OCI-M2 (cell line): ENCODE data around the gene COL20A1.
"Not testable (repeated sequence)": the region's sequence is repeated elsewhere in the genome, so short reads cannot be mapped to it uniquely, and the experiment has no call there.

Experiments used
- DNase-seq: peaks from one replicate; lab custom pipeline; 2025; ENCODE audit not compliant: unreplicated experiment; lab: John Stamatoyannopoulos, UW

The COL20A1 gene

GRCh38 chr20:63292904-63293303 lies at the start of gene COL20A1:
Gene COL20A1, plus strand, starts transcription at chr20:63293186. Its CDS starts 1,922 bp downstream, at chr20:63295108.
- no peak for DNase-seq

DNA sequence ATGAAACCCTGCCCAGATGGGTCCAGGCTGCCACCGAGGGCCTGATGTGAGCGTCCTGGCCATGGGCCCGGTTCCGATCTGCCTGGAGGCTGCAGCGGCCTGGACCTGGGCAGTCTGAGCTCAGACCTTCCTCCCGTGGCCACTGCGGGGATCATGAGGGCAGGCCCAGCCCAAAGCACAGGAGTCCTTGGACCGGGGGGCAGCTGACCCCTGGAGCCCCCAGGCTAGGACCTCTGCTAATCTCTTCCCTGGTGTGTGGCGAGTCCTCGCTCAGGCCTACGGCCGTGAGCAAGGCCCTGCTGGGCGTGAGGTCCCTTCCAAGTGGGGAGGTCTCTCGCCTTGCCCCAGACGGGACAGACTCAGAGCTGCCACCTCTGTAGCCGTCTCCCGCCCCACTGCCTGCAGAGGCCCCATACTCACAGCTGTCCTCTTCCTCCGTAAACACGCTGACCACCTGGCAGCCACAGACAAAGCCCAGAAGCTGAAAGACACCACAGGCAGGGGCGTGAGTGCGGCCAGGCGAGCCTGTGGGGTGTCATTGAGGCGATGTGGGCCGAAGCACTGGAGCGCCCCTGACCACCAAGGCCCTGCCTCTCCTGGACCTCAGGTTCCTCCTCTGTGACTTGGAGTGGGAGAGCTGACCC lies 49.3 kb upstream of the COL20A1 start:
- no peak for DNase-seq

DNA sequence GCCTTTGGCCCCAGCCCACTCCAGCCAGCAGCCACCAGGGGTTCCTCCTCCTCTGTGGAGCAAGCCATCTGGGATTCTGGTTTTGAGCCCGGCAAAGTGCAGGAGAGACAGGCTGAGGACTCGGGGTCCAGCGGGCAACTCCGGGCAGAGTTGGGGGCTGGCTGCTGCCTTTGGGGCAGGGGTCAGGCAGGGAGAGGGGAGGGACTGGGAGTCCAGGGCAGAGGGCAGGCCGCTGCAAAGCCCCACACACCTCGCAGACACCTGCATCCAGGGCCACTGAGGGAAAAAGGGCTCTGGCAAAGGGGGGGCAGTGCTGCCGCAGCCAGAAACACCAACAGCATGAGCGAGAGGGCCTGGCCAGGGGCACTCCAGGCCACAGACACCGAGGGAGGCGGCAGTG lies 48.5 kb upstream of the COL20A1 start:
- DNase-seq, result no peak

DNA sequence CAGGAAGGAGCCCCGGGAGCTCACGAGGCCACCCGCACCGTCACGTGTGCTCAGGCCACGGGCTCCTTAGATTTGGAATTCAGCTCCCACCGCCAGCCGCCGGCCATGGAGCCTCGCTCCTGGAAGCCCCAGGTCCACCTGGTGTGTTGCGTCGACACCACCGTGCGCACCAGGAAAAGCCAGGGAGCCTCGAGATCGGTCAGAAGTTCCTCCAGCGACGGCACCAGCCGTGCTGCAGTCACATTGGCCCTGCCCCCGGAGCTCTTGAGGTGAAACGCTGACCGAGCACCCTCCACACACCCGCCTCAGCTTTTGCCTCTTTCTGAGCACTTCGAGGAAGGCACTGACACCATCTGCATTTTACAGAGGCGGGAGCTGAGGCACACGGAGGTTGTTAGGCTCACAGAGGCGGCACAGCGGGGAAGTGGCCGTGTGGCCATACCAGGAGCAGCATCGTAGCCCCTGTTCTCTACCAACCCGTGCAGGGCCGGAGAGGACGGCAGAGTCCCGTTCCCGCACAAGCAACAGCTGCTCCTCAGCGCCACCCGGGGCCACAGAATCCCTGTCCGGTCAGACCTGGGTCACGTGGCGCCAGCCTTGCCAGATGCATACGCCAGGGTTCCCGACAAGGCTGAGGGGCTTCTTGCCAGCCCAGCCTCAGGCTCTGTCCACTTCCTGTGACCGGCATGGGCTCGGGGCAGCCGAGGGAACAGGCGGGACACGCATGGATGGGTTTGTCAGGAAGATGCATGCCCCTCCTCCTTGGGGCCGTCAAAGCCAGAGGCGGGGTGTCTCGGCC lies 46.3 kb upstream of the COL20A1 start:
- DNase-seq, result no peak

- DNase-seq, result no peak
These were observed 45.2 kb upstream of the COL20A1 start for GRCh38 chr20:63247671-63248228.

DNA sequence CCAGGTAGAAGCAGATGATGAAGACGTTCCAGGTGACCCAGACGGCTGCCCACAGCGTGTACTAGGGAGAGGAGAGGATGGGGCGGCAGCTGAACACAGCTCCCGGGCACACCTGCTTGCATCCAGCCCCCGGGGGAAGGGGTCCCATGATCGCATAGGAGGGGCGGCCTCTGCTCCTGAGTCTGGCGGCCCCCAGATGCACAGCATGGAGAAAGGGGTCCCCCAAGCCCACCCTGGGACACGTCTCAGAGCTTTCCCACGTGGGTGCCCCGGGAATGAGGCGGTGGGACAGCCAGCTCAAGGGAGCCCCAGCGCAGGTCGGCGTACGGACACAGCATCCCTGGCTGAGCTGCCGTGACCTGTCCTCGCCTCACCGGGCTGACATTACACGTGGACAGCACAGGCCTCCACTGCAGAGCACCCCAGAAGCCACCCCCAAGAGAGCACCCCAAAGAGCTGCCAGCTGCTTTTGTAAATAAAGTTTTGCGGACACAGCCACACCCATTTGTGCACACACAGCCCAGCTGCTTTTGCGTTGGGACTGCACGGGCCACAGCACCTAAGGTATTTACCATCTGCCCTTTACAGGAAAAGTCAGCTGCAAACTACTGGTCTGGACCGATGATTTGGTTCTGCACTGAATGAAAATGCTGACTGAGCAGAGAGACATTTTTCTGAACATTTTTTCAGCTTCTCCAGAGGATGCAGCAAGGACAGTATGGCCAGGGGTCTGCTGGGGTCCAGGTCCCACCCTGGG lies 44.0 kb upstream of the COL20A1 start:
- no peak for DNase-seq

DNA sequence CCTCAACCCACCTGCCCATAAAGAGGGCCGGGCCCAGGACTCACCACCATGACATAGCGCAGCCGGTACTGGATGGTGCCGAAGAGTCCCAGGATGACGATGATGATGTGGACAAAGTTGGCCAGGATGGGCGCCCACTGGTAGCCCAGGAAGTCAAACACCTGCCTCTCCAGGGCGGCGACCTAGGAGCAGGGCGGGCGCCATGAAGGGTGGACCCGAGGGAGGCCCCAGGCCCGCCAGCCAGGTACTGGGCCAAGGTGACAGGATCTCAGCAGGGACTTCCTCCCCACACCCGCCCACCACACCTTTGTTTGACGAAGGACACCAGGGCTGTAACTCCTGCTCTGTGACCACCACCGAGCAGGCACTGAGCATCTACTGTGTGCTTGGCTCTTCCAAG lies 43.1 kb upstream of the COL20A1 start:
- DNase-seq, result no peak

- DNase-seq, result not testable (repeated sequence)
These were observed 41.6 kb upstream of the COL20A1 start for GRCh38 chr20:63251350-63251749.

GRCh38 chr20:63252284-63252711 lies 40.7 kb upstream of the COL20A1 start:
- no peak for DNase-seq

DNA sequence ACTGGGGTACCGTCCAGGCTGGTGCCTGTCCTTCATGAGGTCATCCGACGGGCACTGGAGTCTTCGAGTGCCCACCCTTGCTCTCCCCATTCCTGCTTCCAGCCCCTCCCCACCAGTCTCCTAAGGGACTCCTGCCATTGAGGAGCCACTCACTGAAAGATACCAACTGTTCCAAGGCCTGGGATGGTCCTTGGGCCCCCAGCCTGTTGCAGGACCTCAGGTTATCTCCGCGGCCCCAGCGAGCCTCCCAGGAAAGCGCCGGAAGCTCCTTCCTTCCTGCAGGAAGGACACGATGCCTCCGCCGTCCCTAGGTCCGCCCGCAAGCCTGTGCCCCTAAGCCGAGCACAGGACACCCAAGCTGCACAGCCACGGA lies 39.9 kb upstream of the COL20A1 start:
- no peak for DNase-seq

DNA sequence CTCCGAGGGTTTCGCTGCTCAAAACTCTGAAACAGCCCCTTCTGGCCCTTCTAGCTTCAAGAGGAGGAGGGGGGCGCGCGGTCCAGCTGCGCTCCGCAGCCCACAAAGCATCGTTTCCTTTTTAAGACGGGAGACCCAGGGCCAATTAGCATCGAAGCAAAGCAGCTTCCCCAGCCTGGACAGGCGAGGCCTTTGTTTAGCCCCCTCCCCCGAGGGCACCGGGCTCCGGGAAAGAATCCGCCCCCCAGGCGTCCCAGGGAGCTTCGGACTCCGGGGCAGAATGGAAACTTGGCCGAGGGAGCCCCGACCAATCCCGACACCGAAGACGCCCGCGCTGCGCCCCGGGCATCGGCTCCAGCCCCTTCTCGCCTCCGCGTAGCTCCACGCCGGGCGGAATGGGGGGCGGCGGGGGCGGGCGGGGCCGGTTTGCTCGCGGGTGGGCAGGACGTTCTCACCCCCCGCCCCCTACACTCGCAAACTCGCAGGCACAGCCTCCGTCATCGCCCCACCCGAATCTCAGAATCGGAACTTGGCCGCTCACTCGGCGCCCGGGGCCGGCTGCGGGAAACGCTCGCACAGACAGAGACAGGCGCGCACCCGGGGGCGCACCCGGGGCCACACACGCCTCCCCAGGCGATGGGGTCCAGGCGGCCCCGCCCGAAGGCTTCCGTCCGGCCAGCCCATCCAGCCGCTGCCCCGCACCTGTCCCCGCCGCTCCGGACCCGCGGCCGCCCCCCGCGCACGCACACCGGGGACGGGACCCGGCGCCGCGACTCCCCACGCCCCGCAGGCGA lies 39.4 kb upstream of the COL20A1 start:
- DNase-seq, result no peak

DNA sequence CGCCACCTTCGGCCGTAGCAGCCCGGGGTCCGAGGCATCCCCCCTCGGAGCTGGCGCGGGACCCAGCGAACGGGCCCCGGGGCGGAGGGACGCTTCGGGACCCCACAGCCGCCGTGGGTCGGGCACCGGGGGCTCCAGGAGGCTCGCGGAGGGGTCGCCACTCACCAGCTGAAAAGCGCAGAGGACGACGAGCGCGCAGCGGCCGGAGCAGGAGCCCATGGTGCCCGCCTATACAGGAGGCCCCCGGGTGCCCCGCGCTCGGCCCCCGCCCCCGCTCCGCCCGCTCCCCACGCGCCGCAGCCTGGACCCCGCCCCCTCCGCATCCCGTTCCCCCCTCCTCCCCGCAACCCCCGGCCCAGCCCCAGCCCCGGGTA lies 38.8 kb upstream of the COL20A1 start, which contains the start of gene NKAIN4:
NKAIN4 (minus strand) TSS at position 232 of the 374 bp plus-strand sequence; CDS start at position 219, 13 bp downstream.
- no peak for DNase-seq

GRCh38 chr20:63254606-63255384 lies 38.2 kb upstream of the COL20A1 start:
- DNase-seq, result no peak

GRCh38 chr20:63255931-63256704 lies 36.9 kb upstream of the COL20A1 start:
- DNase-seq, result no peak

- DNase-seq, result no peak
These were observed 36.0 kb upstream of the COL20A1 start for GRCh38 chr20:63256954-63257353.

GRCh38 chr20:63257629-63258028 lies 35.4 kb upstream of the COL20A1 start:
- no peak for DNase-seq

DNA sequence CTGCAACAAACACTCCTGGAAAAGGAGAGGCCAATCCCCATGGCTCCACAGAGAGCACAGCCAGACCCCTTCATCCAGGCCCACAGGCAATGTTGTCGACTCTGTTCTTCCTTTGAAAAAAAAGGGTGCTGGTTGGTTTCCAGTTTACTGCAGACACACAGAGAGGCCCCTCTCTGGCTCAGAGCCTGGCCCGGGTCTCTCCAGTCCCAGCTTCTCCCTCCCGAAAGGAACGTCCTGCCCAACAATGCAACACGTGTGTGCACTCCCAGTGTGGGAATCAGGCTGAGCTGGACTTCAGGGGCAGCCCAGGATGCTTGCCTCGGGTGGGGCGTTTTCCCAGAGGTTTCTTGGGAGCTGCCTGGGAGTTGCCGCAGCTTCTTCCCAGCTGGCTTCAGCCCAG lies 34.2 kb upstream of the COL20A1 start:
- no peak for DNase-seq

- no peak for DNase-seq
These were observed 33.1 kb upstream of the COL20A1 start for GRCh38 chr20:63259734-63260460.
